Lower leg skin (tissue), 3 donors: ENCODE results near the gene LGR5.

Experiments used
- POLR2A ChIP-seq, 2 donors: fragments of 450-650 bp; IDR thresholded peaks; one replicate each; pipeline ENCODE4 v1.6.1; 2016 to 2017; ENCODE audit warnings: antibody characterized with exemption in 2 of 2, mild to moderate bottlenecking in 1 of 2, moderate library complexity in 1 of 2
- TF ChIP-seq, protein P1 (sequence below), 3 donors: fragments of 450-650 bp; IDR thresholded peaks; one replicate each; pipeline ENCODE4 v1.5.1; 2016; ENCODE audit warnings: antibody characterized with exemption in 3 of 3, mild to moderate bottlenecking in 3 of 3, moderate library complexity in 2 of 3

DNA sequence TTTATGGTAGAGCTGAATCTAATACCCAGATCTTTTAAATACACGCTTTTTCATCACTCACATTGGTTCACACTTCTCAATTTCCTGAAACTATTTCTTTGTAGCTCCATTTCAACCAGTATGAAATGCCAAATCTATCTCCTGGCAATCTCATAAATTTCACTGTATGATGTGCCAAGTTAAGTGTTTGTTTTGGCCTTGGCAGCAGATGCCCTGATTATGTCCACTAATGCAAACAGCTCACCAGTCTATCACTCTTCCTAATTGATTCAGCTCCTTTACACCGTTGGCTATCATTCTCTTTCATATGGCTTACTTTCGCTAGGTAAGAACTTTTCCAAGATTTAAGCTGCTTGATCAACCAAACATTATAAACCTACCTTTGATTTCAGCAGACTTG, 165.4 kb downstream of the LGR5 start:
- no peak for TF ChIP-seq POLR2A (IDR thresholded peaks at IDR 0.05)
- TF ChIP-seq, protein P1, sequence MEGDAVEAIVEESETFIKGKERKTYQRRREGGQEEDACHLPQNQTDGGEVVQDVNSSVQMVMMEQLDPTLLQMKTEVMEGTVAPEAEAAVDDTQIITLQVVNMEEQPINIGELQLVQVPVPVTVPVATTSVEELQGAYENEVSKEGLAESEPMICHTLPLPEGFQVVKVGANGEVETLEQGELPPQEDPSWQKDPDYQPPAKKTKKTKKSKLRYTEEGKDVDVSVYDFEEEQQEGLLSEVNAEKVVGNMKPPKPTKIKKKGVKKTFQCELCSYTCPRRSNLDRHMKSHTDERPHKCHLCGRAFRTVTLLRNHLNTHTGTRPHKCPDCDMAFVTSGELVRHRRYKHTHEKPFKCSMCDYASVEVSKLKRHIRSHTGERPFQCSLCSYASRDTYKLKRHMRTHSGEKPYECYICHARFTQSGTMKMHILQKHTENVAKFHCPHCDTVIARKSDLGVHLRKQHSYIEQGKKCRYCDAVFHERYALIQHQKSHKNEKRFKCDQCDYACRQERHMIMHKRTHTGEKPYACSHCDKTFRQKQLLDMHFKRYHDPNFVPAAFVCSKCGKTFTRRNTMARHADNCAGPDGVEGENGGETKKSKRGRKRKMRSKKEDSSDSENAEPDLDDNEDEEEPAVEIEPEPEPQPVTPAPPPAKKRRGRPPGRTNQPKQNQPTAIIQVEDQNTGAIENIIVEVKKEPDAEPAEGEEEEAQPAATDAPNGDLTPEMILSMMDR (IDR thresholded peaks at IDR 0.05), result no peak
